CD14-positive monocyte (primary cell): Measurements from ENCODE around the gene DNMBP. TPM values are rescaled to one million over a fixed set of nuclear protein-coding genes. Genes with fewer than 3 reads are reported as not detected.

Source experiments
- DNase-seq, 3 donors: peaks; one replicate each; pipeline ENCODE4 v3.0.0-alpha.2; 2011 to 2022
- H2AFZ ChIP-seq: 2 replicates; pipeline ENCODE4 v1.6.0; 2012; ENCODE audit warnings: mild to moderate bottlenecking, low read depth, low read length, inconsistent platforms; ENCODE audit not compliant: insufficient read depth, poor library complexity, severe bottlenecking
- H3K27ac ChIP-seq, 2 donors: 1 replicate in 1 of 2; 2 replicates in 1 of 2; pipeline ENCODE4 v1.5.1; 2012 to 2013; ENCODE audit warnings: low read length in 2 of 2, control low read depth in 1 of 2, inconsistent platforms in 1 of 2, low read depth in 1 of 2, mild to moderate bottlenecking in 1 of 2
- H3K27me3 ChIP-seq, 2 donors: one replicate each; pipeline versions ENCODE4 v1.6.0 to v1.6.1; 2011 to 2013; ENCODE audit warnings: low read length in 2 of 2; ENCODE audit not compliant: control insufficient read depth in 2 of 2, insufficient read depth in 2 of 2
- H3K36me3 ChIP-seq, 2 donors: replicated peaks in 1 of 2; 1 replicate in 1 of 2; 2 replicates in 1 of 2; pipeline versions ENCODE4 v1.5.1 to v1.6.1; 2012 to 2013; ENCODE audit warnings: low read length in 2 of 2, control low read depth in 1 of 2, inconsistent platforms in 1 of 2, mild to moderate bottlenecking in 1 of 2; ENCODE audit not compliant: insufficient read depth in 2 of 2, control insufficient read depth in 1 of 2
- H3K4me1 ChIP-seq, 2 donors: 1 replicate in 1 of 2; 2 replicates in 1 of 2; pipeline versions ENCODE4 v1.5.1 to v1.6.1; 2012 to 2013; ENCODE audit warnings: low read length in 2 of 2, control low read depth in 1 of 2, inconsistent platforms in 1 of 2, mild to moderate bottlenecking in 1 of 2, moderate library complexity in 1 of 2; ENCODE audit not compliant: insufficient read depth in 2 of 2, control insufficient read depth in 1 of 2
- H3K4me2 ChIP-seq: replicated peaks from 2 replicates; pipeline ENCODE3; 2012; ENCODE audit warnings: low read length, moderate library complexity, mild to moderate bottlenecking; ENCODE audit not compliant: poor library complexity, severe bottlenecking; ENCODE audit errors: extremely low read depth
- H3K4me3 ChIP-seq, 3 experiments: fragments of 200-600 bp in 1 of 3; sonication (generic) in 1 of 3; replicated peaks in 1 of 3; 1 replicate in 2 of 3; 2 replicates in 1 of 3; pipeline ENCODE4 v1.5.1; 2011 to 2013; ENCODE audit warnings: low read length in 3 of 3, mild to moderate bottlenecking in 3 of 3, control low read depth in 2 of 3, low read depth in 2 of 3, inconsistent platforms in 1 of 3, moderate library complexity in 1 of 3
- H3K79me2 ChIP-seq: 2 replicates; pipeline ENCODE4 v1.6.0; 2012; ENCODE audit warnings: mild to moderate bottlenecking, control low read depth, inconsistent platforms, low read length, moderate library complexity; ENCODE audit not compliant: insufficient read depth
- H3K9ac ChIP-seq: 2 replicates; pipeline ENCODE4 v1.6.0; 2017; ENCODE audit warnings: low read length, mild to moderate bottlenecking; ENCODE audit not compliant: insufficient read depth, poor library complexity, severe bottlenecking
- H3K9me3 ChIP-seq, 2 donors: replicated peaks in 1 of 2; 1 replicate in 1 of 2; 2 replicates in 1 of 2; pipeline versions ENCODE4 v1.5.1 to v1.6.1; 2012 to 2013; ENCODE audit warnings: low read length in 2 of 2, control low read depth in 1 of 2; ENCODE audit not compliant: control insufficient read depth in 1 of 2, insufficient read depth in 1 of 2
- H4K20me1 ChIP-seq: 2 replicates; pipeline ENCODE4 v1.6.0; 2012; ENCODE audit warnings: mild to moderate bottlenecking, low read length, control low read depth, moderate library complexity; ENCODE audit not compliant: insufficient read depth
- H3K27ac Mint-ChIP-seq, 7 donors: one replicate each; pipeline ENCODE4 v1.8.0; 2020; ENCODE audit warnings: mild to moderate bottlenecking in 7 of 7, mixed read lengths in 7 of 7, moderate library complexity in 6 of 7, inconsistent platforms in 2 of 7
- H3K27me3 Mint-ChIP-seq, 3 donors: one replicate each; pipeline ENCODE4 v1.8.0; 2021 to 2022; ENCODE audit warnings: low read depth in 3 of 3, mild to moderate bottlenecking in 3 of 3, mixed read lengths in 3 of 3, moderate library complexity in 3 of 3, inconsistent platforms in 1 of 3
- H3K36me3 Mint-ChIP-seq, 2 donors: one replicate each; pipeline ENCODE4 v1.8.0; 2020; ENCODE audit warnings: mixed read lengths in 2 of 2, inconsistent platforms in 1 of 2, mild to moderate bottlenecking in 1 of 2
- H3K4me1 Mint-ChIP-seq: one replicate; pipeline ENCODE4 v1.8.0; 2020; ENCODE audit warnings: mild to moderate bottlenecking, mixed read lengths
- H3K4me3 Mint-ChIP-seq, 2 donors: one replicate each; pipeline ENCODE4 v1.8.0; 2020; ENCODE audit warnings: mild to moderate bottlenecking in 2 of 2, mixed read lengths in 2 of 2, moderate library complexity in 1 of 2
- H3K9me3 Mint-ChIP-seq, 7 donors: one replicate each; pipeline ENCODE4 v1.8.0; 2020 to 2022; ENCODE audit warnings: mixed read lengths in 7 of 7, mild to moderate bottlenecking in 6 of 7, moderate library complexity in 6 of 7, inconsistent platforms in 2 of 7
- WGBS: methylation state at CpG from one replicate; pipeline ENCODE4 v1.1.5; 2013; ENCODE audit warnings: missing lambda C conversion rate; ENCODE audit not compliant: insufficient coverage; 5-methylcytosine and 5-hydroxymethylcytosine counted together
- intact Hi-C, 2 donors: fragments of 100-400 bp; cut with micrococcal nuclease; formaldehyde crosslinking; loops; one replicate each; pipeline versions ENCODE4 v1.15.0 to v1.15.1; 2023
- polyA plus RNA-seq, 3 donors: library from polyadenylated mRNA; depleted of rRNA in 1 of 3; unstranded in 2 of 3; stranded (reverse) in 1 of 3; fragments of 300-500 nt in 2 of 3; fragments of >200 nt in 1 of 3; fragmentation: Illumina TruSeq in 2 of 3; gene quantifications; 1 replicate in 2 of 3; 2 replicates in 1 of 3; pipeline ENCODE4 v1.2.3, GENCODE V29; 2012 to 2021
- TF ChIP-seq, protein P1 (sequence below): fragments of 200-600 bp; IDR thresholded peaks from one replicate; pipeline ENCODE4 v1.8.0; 2022; ENCODE audit warnings: antibody characterized with exemption, mild to moderate bottlenecking

The DNMBP gene
- polyA plus RNA-seq, 3 donors = 0.83 to 10.3 (median 1.2) TPM

DNA sequence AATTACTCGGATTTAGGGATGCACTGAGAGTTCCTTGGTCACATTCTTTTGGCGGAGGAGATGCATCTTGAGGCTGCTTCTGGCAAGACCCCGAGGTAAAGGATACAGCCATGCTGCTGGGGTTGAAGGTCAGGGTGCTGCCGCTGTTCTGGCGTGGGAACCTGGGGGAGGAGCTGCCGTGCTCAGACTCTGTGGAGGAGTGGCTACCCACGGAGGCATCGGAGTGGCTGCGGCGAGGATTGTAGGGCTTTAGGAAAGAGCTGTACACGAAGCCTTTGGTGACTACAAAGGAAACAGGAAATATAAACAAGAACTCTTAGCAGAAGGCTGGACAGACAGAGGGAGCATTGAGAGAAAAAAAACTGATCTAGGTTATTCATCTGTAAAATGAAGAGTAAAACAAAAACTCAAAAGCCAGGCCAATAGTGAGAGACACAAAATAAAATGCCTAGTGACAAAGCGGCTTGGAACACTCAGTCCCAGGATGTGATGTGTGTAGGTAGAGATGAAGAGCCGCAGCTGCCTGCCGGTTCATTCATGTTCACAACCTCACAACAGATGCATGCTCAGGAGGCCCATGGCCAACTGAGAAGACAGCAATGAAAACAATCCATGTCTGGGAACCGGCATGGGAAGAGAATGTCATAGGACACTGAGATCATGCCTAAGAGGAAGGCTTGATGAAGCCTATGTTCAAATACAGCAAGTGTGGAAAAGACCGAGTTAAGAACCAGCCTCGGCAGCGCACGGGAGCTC lies 129.5 kb downstream of the DNMBP start:
- H2AFZ ChIP-seq = no peak overlapping the region
- no peak for DNase-seq
- H3K9ac ChIP-seq = no peak overlapping the region
- H3K9me3 Mint-ChIP-seq = peaks cover 0 to 4% (median 0%) of the 10 kb centered on the region in 7 donors
- WGBS = 84% methylated on average over 12 of the region's 19 CpGs
- no peak overlapping the region for H3K4me2 ChIP-seq
- H3K9me3 ChIP-seq = no peaks in the 10 kb centered on the region
- H3K27me3 Mint-ChIP-seq = peaks cover 0 to 3% (median 0%) of the 10 kb centered on the region in 3 donors
- H3K4me3 ChIP-seq = no peak overlapping the region
- H3K27me3 ChIP-seq = no peaks in the 10 kb centered on the region
- H3K4me3 Mint-ChIP-seq = no peak overlapping the region
- TF ChIP-seq, protein P1, sequence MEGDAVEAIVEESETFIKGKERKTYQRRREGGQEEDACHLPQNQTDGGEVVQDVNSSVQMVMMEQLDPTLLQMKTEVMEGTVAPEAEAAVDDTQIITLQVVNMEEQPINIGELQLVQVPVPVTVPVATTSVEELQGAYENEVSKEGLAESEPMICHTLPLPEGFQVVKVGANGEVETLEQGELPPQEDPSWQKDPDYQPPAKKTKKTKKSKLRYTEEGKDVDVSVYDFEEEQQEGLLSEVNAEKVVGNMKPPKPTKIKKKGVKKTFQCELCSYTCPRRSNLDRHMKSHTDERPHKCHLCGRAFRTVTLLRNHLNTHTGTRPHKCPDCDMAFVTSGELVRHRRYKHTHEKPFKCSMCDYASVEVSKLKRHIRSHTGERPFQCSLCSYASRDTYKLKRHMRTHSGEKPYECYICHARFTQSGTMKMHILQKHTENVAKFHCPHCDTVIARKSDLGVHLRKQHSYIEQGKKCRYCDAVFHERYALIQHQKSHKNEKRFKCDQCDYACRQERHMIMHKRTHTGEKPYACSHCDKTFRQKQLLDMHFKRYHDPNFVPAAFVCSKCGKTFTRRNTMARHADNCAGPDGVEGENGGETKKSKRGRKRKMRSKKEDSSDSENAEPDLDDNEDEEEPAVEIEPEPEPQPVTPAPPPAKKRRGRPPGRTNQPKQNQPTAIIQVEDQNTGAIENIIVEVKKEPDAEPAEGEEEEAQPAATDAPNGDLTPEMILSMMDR = no peak
- peaks cover 55 to 91% of the 10 kb centered on the region in 2 donors for H3K36me3 ChIP-seq
- peaks cover 78 to 90% of the 10 kb centered on the region in 2 donors for H3K36me3 Mint-ChIP-seq
- no peaks in the 10 kb centered on the region for H4K20me1 ChIP-seq
- no peak overlapping the region for H3K27ac ChIP-seq
- H3K4me1 Mint-ChIP-seq = no peaks in the 10 kb centered on the region
- intact Hi-C loops = no loop called here
- H3K79me2 ChIP-seq = no peaks in the 10 kb centered on the region
- H3K27ac Mint-ChIP-seq = peak overlapping the region in 3 of 7 donors; percentile 7 to 25 (median 15)
- no peaks in the 10 kb centered on the region for H3K4me1 ChIP-seq

DNA sequence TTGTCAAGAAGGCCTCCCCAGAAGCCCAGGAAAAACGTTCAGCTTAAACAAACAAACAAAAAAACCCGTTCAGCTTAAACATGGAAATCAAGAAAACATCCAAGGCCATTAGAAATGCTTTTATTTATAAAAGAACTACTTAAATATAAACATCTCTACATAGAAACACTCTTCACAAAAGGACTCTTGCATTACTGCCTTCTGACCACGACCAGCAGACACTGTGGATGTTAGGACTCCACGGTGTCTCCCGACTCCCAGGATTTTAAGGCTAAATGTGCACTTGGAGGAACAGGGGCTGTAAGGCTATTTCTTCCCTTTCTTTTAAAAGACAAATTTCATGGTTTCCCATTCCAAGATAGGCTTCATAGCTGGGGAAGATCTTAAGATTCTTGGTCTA lies 134.3 kb downstream of the DNMBP start:
- DNase-seq = no peak
- no peak overlapping the region for H3K4me3 ChIP-seq
- Mint-ChIP-seq H3K4me1 (no peaks in the 10 kb centered on the region), H3K9me3 (peaks cover 0 to 4% (median 0%) of the 10 kb centered on the region in 7 donors), H3K27me3 (peaks cover 0 to 3% (median 1%) of the 10 kb centered on the region in 3 donors), H3K36me3 (peaks cover 44 to 50% of the 10 kb centered on the region in 2 donors), H3K27ac (no peak overlapping the region), H3K4me3 (no peak overlapping the region)
- H3K79me2 ChIP-seq = no peaks in the 10 kb centered on the region
- no peak overlapping the region for H3K4me2 ChIP-seq
- no peak overlapping the region for H2AFZ ChIP-seq
- H3K9ac ChIP-seq = no peak overlapping the region
- intact Hi-C loops = no loop called here
- no peak overlapping the region for H3K27ac ChIP-seq
- TF ChIP-seq, protein P1 = no peak
- no peaks in the 10 kb centered on the region for H3K4me1 ChIP-seq
- H4K20me1 ChIP-seq = no peaks in the 10 kb centered on the region
- H3K36me3 ChIP-seq = peaks cover 26 to 50% of the 10 kb centered on the region in 2 donors
- no peaks in the 10 kb centered on the region for H3K9me3 ChIP-seq
- no CpG with 5 or more reads among the region's 5 CpGs for WGBS
- no peaks in the 10 kb centered on the region for H3K27me3 ChIP-seq
